Common myeloid progenitor, CD34-positive (primary cell): ENCODE results near the gene TERF2IP.

Experiments used
- CTCF ChIA-PET: fragments of 350-600 bp; sonication (Branson Sonifier 250); formaldehyde crosslinking; loops from one replicate; lab custom pipeline; 2021; ENCODE audit warnings: antibody characterized with exemption; lab: Charles Lee
- POLR2A ChIA-PET: fragments of 350-600 bp; sonication (Branson Sonifier 250); formaldehyde crosslinking; loops from one replicate; lab custom pipeline; 2021; ENCODE audit warnings: antibody characterized with exemption; lab: Charles Lee
- DNase-seq, 3 donors: peaks; one replicate each; pipeline versions ENCODE4 v3.0.0 to v3.0.0-alpha.2; 2013
- H3K27ac ChIP-seq, 2 experiments: 1 replicate in 1 of 2; 2 replicates in 1 of 2; pipeline ENCODE4 v1.7.0; 2013; ENCODE audit warnings: inconsistent platforms in 2 of 2, low read length in 2 of 2, mild to moderate bottlenecking in 2 of 2, low read depth in 1 of 2, moderate library complexity in 1 of 2; ENCODE audit not compliant: severe bottlenecking in 2 of 2, insufficient read depth in 1 of 2, poor library complexity in 1 of 2
- H3K27me3 ChIP-seq, 5 experiments: replicated peaks in 2 of 5; 1 replicate in 3 of 5; 2 replicates in 2 of 5; pipeline versions ENCODE4 v1.6.1 to v1.7.0; 2013; ENCODE audit warnings: low read length in 4 of 5, mild to moderate bottlenecking in 2 of 5, moderate library complexity in 2 of 5, inconsistent platforms in 1 of 5; ENCODE audit not compliant: insufficient read depth in 5 of 5, control insufficient read depth in 4 of 5
- H3K36me3 ChIP-seq, 4 experiments: 1 replicate in 2 of 4; 2 replicates in 2 of 4; pipeline versions ENCODE4 v1.6.1 to v1.7.0; 2013; ENCODE audit warnings: low read length in 3 of 4, control low read depth in 1 of 4, mild to moderate bottlenecking in 1 of 4; ENCODE audit not compliant: control insufficient read depth in 4 of 4, insufficient read depth in 4 of 4
- H3K4me1 ChIP-seq, 4 experiments: 1 replicate in 3 of 4; 2 replicates in 1 of 4; pipeline versions ENCODE4 v1.6.1 to v1.7.1; 2013; ENCODE audit warnings: low read length in 3 of 4, mild to moderate bottlenecking in 3 of 4, control low read depth in 1 of 4, inconsistent platforms in 1 of 4, moderate library complexity in 1 of 4; ENCODE audit not compliant: control insufficient read depth in 4 of 4, insufficient read depth in 4 of 4; ENCODE audit errors: control extremely low read depth in 1 of 4
- H3K4me3 ChIP-seq, 7 experiments: 1 replicate in 4 of 7; 2 replicates in 3 of 7; pipeline versions ENCODE4 v1.5.1 to v1.7.0; 2013; ENCODE audit warnings: mild to moderate bottlenecking in 7 of 7, low read length in 6 of 7, moderate library complexity in 6 of 7, inconsistent platforms in 2 of 7, low read depth in 2 of 7, control low read depth in 1 of 7; ENCODE audit not compliant: insufficient read depth in 4 of 7, control insufficient read depth in 1 of 7; ENCODE audit errors: extremely low read depth in 1 of 7
- H3K9me3 ChIP-seq, 5 experiments: 1 replicate in 4 of 5; 2 replicates in 1 of 5; pipeline versions ENCODE4 v1.6.1 to v1.7.1; 2013; ENCODE audit warnings: low read length in 4 of 5, mild to moderate bottlenecking in 2 of 5, inconsistent platforms in 1 of 5, low read depth in 1 of 5, moderate library complexity in 1 of 5; ENCODE audit not compliant: control insufficient read depth in 4 of 5, insufficient read depth in 2 of 5; ENCODE audit errors: control extremely low read depth in 1 of 5
- WGBS: methylation state at CpG from one replicate; pipeline ENCODE4 v1.1.5; 2013; ENCODE audit not compliant: insufficient coverage; 5-methylcytosine and 5-hydroxymethylcytosine counted together

The TERF2IP gene

DNA sequence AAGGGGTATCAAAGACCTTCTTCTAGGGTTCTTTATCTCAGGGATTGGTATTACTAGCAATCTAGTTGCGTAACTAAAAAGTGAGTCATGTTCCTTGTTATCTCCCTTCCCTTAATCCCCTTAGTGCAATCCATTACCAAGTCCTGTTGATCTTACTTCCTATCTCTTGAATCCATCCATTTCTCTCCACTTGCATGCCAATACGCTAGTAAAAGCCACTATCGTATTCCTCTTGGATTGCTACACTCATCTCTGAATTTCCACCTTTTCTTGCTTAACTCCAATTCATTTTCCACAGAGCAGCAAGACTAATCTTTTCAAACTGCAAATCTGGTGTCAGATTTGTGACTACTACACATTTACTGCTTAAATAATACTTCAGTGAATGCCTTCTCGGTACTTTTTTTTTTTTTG is 22.6 kb upstream of the TERF2IP start:
- WGBS = 100% methylated on average over 4 of the region's 4 CpGs
- Histone ChIP-seq H3K4me1 (peaks cover 32 to 53% (median 41%) of the 10 kb centered on the region in 4 experiments), H3K4me3 (no peak overlapping the region), H3K27ac (no peak overlapping the region), H3K36me3 (peaks cover 18 to 57% (median 32%) of the 10 kb centered on the region in 4 experiments), H3K9me3 (no peaks in the 10 kb centered on the region), H3K27me3 (no peaks in the 10 kb centered on the region)
- POLR2A ChIA-PET = no interaction called here
- DNase-seq = peak in 1 of 3 donors; percentile 5
- CTCF ChIA-PET = no interaction called here

DNA sequence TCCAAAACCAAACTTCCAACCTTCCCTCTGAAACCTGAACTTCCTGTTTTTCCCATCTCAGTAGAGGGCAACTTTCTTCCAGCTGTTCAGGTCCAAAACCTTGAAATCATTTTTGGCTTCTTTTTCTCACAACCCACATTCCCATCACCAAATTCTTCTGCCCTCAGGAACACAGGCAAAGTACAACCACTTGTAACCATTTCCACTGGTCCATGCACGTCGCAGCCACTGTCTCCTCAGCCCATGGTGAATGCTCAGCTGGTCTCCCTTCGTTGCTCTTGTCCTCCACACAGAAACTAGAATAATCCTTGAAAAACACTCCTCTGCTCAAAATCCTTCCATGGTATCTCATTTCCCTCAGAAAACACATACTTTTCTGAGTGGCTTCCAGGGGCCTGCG is 20.8 kb upstream of the TERF2IP start:
- H3K4me3 ChIP-seq = peak overlapping the region in 1 of 7 experiments; percentile 17
- peaks cover 21 to 65% (median 43%) of the 10 kb centered on the region in 4 experiments for H3K36me3 ChIP-seq
- ChIA-PET POLR2A (no interaction called here), CTCF (interaction anchor here (1.2 kb wide), 1 partner anchor 21 kb away, joined by 4 read pairs; the partner anchor contains the start of genes KARS1 and TERF2IP)
- peak overlapping the region; percentile 2 to 42 for H3K27ac ChIP-seq
- no peaks in the 10 kb centered on the region for H3K9me3 ChIP-seq
- DNase-seq = no peak
- H3K4me1 ChIP-seq = peaks cover 30 to 41% (median 38%) of the 10 kb centered on the region in 4 experiments
- no peaks in the 10 kb centered on the region for H3K27me3 ChIP-seq
- 90% methylated on average over 4 of the region's 4 CpGs for WGBS

DNA sequence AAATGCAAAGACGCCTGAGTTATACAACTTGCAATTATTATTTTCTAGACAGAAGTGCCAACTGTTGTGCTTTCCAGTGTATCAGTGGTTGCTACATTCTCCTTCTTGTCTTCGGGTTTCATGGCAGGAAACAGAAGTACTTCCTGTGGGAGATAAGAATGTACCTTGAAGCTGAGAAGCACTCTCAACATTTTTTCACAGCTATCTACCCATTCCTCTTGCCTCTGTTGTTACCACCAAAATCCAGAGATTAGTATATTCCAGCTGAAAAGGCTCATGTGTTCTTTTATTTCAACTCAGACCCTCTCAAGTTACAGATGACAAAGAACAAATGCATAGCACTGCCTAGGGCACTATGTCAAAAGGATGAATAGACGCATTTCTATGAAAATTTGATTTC is 19.7 kb upstream of the TERF2IP start:
- peaks cover 22 to 31% (median 30%) of the 10 kb centered on the region in 4 experiments for H3K4me1 ChIP-seq
- H3K36me3 ChIP-seq = peaks cover 21 to 75% (median 52%) of the 10 kb centered on the region in 4 experiments
- H3K4me3 ChIP-seq = peak overlapping the region in 2 of 7 experiments; percentile 16 to 53
- ChIA-PET POLR2A (no interaction called here), CTCF (no interaction called here)
- 14% methylated on average over 2 of the region's 3 CpGs for WGBS
- peak; percentile 59 to 87 (median 75) for DNase-seq
- peak overlapping the region in 1 of 2 experiments; percentile 31 for H3K27ac ChIP-seq
- H3K9me3 ChIP-seq = no peaks in the 10 kb centered on the region
- H3K27me3 ChIP-seq = no peaks in the 10 kb centered on the region

DNA sequence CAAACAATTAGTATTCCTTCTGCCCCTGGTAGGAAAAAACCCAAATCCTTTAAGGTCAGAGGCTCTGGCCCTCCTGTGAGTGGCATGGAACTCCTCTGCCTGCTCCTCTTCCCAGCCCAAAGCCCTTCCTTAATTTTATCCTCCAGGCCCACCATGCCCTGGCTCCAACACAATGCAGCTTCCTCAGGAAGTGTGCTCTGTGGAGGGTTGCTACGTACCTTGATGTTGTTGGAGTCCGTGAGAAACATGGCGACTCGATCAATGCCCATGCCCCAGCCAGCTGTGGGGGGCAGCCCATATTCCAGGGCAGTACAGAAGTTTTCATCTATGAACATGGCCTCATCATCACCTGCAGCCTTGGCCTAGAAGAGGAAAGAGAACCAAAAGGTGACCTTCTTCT is 19.2 kb upstream of the TERF2IP start:
- WGBS = 86% methylated on average over 4 of the region's 4 CpGs
- Histone ChIP-seq H3K4me3 (peak overlapping the region in 2 of 7 experiments; percentile 16 to 53), H3K4me1 (peaks cover 22 to 30% (median 30%) of the 10 kb centered on the region in 4 experiments), H3K36me3 (peaks cover 21 to 79% (median 57%) of the 10 kb centered on the region in 4 experiments), H3K27ac (peak overlapping the region in 1 of 2 experiments; percentile 23), H3K27me3 (no peaks in the 10 kb centered on the region), H3K9me3 (no peaks in the 10 kb centered on the region)
- CTCF ChIA-PET = interaction anchor here (1.7 kb wide), 1 partner anchor 17 kb away, joined by 3 read pairs; no protein-coding TSS in a partner anchor
- DNase-seq = no peak
- POLR2A ChIA-PET = no interaction called here

DNA sequence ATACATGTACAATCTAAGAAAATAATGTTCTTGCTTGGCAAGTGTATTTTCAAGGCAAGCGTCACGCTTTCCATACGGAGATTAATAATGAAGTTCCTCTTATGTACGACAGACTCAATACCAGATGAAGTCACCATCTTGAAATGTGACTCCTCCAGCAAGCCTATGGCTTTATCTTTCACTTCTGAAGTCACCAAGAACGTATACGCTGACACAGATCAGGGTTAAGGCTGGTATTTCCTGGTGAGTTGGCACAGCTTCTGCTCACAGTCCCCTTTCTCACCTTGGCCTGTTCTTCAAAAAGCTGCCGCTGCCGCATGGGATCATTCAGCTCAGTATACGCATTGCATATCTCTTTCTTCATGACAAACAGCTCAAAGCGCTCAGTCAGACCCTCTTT is 18.4 kb upstream of the TERF2IP start:
- WGBS = over 99% methylated on average over 10 of the region's 10 CpGs
- H3K4me3 ChIP-seq = no peak overlapping the region
- H3K27ac ChIP-seq = no peak overlapping the region
- no peaks in the 10 kb centered on the region for H3K9me3 ChIP-seq
- ChIA-PET CTCF (interaction anchor here (0.8 to 1.7 kb wide), 3 partner anchors 9 to 17 kb away, joined by 3 read pairs; no protein-coding TSS in a partner anchor), POLR2A (no interaction called here)
- H3K27me3 ChIP-seq = no peaks in the 10 kb centered on the region
- no peak for DNase-seq
- peaks cover 23 to 86% (median 64%) of the 10 kb centered on the region in 4 experiments for H3K36me3 ChIP-seq
- H3K4me1 ChIP-seq = peaks cover 22 to 29% (median 26%) of the 10 kb centered on the region in 4 experiments

DNA sequence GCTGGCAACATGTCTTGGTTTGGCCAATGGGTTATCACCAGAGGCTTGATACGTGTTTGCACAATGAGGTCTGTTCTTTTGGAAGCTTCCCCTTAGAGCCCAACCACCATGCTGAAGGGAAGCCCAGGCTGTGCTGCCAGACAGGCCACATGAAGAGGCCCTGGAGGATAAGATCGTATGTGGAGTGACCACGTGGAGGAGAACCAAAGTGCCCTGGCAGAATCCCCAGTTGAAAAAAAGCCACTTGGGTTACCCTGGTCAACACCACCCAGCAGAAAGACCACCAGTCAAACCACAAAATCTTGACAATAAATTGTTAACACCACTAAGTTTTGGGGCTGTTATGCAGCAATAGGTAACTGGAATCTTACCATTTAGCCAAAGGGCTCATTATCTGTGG is 17.5 kb upstream of the TERF2IP start:
- 92% methylated on average over 2 of the region's 3 CpGs for WGBS
- DNase-seq = no peak
- H3K27ac ChIP-seq = no peak overlapping the region
- H3K27me3 ChIP-seq = no peaks in the 10 kb centered on the region
- no peaks in the 10 kb centered on the region for H3K9me3 ChIP-seq
- peaks cover 22 to 88% (median 69%) of the 10 kb centered on the region in 4 experiments for H3K36me3 ChIP-seq
- no peak overlapping the region for H3K4me3 ChIP-seq
- CTCF ChIA-PET = interaction anchor here (1.1 to 1.7 kb wide), 2 partner anchors 8 to 15 kb away, joined by 3 read pairs; no protein-coding TSS in a partner anchor
- peaks cover 22 to 29% (median 26%) of the 10 kb centered on the region in 4 experiments for H3K4me1 ChIP-seq
- POLR2A ChIA-PET = no interaction called here

DNA sequence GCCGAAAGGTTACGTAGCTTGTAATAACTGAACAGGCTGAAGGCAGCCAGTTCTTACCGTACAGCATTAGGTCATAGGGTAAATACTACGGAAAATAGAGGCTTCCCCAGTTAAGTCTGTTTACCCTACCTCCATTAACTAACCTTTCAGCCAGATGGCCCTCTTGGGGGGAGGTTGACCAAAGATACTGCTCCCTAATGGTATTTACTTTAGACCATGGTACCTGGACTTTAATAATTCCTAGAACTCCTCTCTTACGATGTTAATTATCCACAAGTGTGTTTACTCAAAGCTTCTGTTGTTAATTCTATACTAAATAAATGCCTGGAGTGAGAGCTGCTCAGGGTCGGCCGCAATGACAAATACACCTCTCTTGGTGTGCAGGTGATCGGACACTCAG is 14.7 kb upstream of the TERF2IP start:
- Histone ChIP-seq H3K4me1 (peaks cover 6 to 13% (median 10%) of the 10 kb centered on the region in 4 experiments), H3K27me3 (no peaks in the 10 kb centered on the region), H3K4me3 (no peak overlapping the region), H3K27ac (no peak overlapping the region), H3K9me3 (no peaks in the 10 kb centered on the region), H3K36me3 (peaks cover 19 to 88% (median 74%) of the 10 kb centered on the region in 4 experiments)
- no peak for DNase-seq
- ChIA-PET POLR2A (interaction anchor here (1.5 kb wide), 1 partner anchor 15 kb away, joined by 3 read pairs; the partner anchor contains the start of genes KARS1 and TERF2IP), CTCF (interaction anchor here (0.9 to 1.8 kb wide), 4 partner anchors 8 to 168 kb away, joined by 3 to 8 read pairs (median 4); partner anchors contain the start of genes KARS1 and TERF2IP)
- WGBS = 87% methylated on average over 4 of the region's 8 CpGs
